Measurements from ENCODE around the gene COA1.
A peak's percentile ranks its signal among the peaks of the same experiment; 100 is the strongest.
"Not testable (repeated sequence)": the region's sequence is repeated elsewhere in the genome, so short reads cannot be mapped to it uniquely, and the experiment has no call there.

The COA1 gene

GRCh38 chr7:43687866-43688265, 41.5 kb downstream of the COA1 start:
- not testable (repeated sequence) for DNase-seq (ENCODE audit: low spot score)

DNA sequence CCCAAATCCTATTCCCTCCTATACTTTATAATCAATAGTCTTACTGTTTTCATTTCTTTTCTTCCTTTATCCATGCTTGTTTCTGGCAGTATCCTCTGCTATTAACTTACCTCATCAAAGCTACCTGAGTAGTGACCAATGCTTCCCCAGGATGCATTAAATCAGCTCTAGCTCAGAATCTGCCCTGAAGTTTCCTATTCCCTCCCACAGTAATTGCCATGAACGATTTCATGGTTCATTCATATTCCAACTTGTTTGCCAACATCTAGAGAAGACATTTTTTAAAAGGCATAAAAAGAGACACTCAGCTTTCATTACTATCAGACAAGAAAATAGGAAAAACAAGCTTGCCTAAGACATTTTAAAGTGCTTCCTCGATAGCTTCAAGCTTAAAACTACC, 42.3 kb downstream of the COA1 start:
- DNase-seq (ENCODE audit: low spot score), result no peak

DNA sequence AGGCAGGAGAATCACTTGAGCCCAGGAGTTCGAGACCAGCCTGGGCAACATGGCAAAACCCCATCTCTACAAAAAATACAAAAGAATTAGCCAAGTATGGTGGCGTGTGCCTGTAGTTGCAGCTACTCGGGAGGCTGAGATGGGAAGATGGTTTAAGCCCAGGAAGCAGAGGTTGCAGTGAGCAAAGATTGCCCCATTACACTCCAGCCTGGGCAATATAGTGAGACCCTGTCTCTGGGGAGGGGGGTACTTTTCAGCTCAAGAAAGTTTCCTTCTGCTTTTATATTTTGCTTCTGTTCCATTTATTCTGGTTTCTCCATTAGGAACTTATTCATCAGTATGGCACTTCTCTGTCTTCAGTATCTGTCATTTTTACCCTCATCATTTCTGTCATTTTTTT, 48.6 kb downstream of the COA1 start:
- no peak for DNase-seq (ENCODE audit: low spot score)

- no peak for DNase-seq (ENCODE audit: low spot score)
These were observed 49.9 kb downstream of the COA1 start for GRCh38 chr7:43679210-43680068.

DNA sequence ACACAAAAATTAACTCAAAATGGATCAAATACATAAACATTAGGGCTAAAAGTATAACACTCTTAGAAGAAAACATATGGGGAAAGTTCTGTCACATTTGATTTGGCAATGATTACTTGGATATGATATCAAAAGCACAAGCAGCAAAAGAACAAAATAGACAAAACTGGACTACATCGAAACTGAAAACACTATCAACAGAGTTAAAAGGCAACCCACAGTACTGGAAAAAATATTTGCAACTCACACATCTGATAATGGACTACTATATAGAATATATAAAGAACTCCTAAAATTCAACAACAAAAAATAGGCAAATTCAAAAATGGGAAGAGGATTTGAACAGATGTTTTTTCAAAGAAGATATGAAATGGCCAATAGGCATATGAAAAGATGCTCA, 51.0 kb downstream of the COA1 start:
- no peak for DNase-seq (ENCODE audit: low spot score)

DNA sequence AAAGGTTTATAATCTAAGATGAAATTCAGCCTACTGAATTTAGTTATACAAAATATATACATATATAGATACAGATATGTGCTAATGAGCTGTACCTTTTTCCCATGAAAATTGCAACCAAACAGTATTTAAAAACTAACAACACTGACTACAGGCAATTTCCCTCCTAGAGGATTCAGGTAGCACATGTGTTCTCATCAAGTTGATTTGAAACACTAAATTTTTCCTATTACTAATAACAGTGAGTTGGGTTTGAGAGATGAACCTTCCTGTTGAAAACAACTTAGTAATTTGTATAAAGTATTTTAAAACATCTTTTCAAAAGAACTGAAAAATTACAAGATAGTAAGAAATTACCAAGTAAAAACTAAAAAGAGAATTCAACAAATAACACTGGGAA, 51.5 kb downstream of the COA1 start:
- DNase-seq (ENCODE audit: low spot score), result no peak

DNA sequence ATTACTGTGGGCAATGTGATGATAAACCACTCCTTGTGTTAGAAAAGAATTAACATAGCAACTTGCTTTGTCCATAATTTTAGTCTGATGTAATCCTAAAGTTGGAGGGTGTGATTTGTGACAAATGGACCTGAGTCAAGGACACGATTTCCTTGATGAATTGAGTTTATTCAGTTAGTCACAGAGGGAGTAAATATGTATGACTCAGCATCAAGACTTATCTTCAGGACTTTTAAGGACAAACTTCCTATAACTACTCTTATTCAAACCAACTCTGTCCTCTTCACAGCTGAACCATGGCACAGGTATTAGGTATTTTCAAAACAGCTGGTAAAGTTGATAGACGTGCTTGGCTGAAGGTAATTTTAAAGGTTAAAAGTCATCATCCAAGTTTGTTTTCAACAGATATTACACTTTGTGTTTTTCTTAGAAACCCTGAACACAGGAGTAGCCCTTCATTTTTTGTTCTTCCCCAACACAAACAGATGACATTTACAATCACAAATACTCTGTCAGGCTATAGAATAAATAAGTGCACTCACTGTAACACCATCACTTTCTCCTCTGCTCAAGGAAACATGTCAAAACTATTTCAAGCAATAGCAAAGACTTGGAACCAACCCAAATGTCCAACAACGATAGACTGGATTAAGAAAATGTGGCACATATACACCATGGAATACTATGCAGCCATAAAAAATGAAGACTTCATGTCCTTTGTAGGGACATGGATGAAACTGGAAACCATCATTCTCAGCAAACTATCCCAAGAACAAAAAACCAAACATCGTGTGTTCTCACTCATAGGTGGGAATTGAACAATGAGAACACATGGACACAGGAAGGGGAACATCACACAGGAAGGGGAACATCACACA, 54.5 kb downstream of the COA1 start:
- peak; percentile 90 for DNase-seq (ENCODE audit: low spot score)

DNA sequence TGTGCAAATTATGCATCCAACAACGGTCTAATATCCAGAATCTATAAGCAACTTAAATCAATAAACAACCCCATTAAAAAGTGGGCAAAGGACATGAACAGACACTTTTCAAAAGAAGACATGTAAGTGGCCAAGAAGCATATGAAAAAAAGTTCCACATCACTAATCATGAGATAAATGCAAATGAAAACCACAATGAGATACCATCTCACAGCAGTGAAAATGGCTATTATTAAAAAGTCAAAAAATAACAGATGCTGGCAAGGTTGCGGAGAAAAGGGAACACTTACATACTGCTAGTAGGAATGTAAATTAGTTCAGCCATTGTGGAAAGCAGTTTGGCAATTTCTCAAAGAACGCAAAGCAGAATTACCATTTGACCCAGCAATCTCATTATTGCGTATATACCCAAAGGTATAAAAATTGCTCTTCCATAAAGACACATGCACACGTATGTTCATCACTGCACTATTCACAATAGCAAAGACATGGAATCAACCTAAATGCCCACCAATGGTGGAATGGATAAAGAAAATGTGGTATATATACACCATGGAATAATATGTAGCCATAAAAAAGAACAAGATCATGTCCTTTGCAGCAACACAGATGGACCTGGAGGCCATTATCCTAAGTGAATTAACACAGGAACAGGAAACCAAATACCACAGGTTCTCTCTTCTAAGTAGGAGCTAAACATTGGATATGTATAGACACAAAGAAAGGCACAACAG, 55.9 kb downstream of the COA1 start:
- DNase-seq (ENCODE audit: low spot score), result not testable (repeated sequence)

DNA sequence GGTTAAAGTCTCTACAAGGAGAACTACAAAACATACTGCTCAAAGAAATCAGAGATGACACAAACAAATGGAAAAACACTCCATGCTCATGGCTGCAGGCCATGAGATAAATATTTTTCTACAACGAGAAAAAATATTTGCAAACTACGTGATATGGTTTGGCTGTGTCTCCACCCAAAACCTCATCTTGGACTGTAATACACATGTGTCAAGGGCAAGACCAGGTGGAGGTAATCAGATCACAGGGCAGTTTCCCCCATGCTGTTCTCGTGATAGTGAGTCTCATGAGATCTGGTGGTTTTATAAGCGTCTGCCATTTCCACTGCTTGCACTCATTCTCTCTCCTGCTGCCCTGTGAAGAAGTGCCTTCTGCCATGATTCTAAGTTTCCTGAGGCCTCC, 57.8 kb downstream of the COA1 start:
- DNase-seq (ENCODE audit: low spot score), result no peak

GRCh38 chr7:43669286-43670081, 59.8 kb downstream of the COA1 start:
- no peak for DNase-seq (ENCODE audit: low spot score)

GRCh38 chr7:43668035-43668434, 61.3 kb downstream of the COA1 start:
- DNase-seq (ENCODE audit: low spot score), result no peak

DNA sequence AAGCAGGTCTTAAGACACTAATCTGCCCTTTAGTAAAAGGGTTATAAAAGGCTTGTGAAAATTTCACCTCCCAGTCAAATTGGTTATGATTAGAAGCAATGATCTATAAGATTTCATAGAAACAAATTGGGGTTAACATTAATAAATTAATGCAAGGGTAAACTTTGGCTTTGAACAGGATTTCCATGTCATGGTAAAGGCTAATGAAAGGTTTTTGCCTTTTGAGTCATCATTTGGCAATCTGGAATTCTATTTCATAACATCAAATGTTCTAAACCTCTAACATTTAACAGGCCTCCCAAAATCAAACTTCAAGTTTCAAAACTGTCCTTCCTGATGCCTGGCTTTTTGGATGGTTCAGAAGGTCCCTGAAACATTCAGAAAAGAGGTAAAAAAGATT, 62.4 kb downstream of the COA1 start:
- no peak for DNase-seq (ENCODE audit: low spot score)

- no peak for DNase-seq (ENCODE audit: low spot score)
These were observed 64.6 kb downstream of the COA1 start for GRCh38 chr7:43664681-43665080.

DNA sequence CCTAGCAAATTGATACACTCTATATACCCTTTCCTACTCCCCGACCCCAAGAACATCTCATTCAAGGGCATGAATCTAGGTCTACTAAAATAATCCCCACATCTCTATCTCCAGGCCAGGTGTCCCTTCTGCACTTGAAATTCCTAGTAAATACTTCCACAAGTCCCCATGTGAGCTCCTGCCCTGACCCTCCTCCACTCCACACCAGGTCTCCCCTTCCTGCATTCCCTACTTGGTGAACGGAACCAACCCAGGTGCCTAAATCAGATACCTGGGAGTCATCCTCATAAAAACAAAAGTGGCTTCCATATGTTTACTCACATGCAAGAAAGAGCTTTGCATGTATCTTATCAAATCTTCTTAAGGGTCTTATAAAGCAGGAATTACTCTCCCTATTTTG, 69.2 kb downstream of the COA1 start:
- no peak for DNase-seq (ENCODE audit: low spot score)

DNA sequence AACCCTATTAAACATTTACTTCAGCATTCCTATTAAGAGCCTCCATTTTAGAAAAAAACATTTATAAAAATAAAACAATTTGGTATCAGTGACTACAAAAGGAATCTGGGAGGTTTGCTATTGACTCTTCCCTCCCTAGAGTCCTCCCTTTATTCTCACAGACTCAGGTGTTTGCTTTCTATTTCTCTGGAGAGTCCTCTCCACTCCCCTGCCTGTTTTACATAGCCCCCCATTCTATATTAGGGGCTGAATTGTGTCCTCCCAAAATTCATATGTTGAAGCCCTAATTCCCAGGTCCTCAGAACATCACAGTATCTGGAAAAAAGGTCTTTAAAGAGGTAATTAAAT, 69.8 kb downstream of the COA1 start:
- no peak for DNase-seq (ENCODE audit: low spot score)

GRCh38 chr7:43658718-43659548, 70.4 kb downstream of the COA1 start:
- DNase-seq (ENCODE audit: low spot score), result peak; percentile 16

GRCh38 chr7:43656997-43657396, 72.3 kb downstream of the COA1 start:
- no peak for DNase-seq (ENCODE audit: low spot score)

- DNase-seq (ENCODE audit: low spot score), result no peak
These were observed 73.7 kb downstream of the COA1 start for GRCh38 chr7:43655584-43655983.

DNA sequence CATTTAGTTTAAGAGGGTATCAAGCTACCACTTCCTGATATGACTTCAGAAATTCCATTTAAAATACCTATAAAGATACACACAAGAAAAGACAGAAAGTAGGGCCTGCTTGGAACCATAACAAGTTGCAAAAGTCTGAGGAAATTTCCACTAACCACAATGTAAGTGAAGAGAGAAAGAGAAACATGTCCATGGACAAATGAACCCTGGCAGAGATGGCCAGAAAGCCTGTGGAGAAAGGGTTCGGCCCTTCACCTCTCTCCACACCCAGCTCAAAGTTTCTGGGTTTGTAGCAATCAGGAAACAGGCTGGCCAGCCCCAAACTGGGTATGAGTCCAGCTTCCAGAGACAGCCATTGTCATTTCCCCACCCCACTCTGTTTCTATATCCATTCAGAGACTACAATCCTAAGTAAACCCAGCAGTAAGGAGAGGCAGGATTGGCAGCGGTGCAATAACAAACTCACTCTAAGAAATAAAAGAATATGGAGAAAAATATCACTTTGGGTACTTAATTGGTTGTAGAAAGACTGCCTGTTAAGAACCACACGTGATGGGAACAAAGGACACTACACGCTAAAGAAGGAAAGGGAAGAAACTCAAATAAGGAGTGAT, 75.3 kb downstream of the COA1 start:
- DNase-seq (ENCODE audit: low spot score), result no peak

GRCh38 chr7:43653466-43653865, 75.9 kb downstream of the COA1 start:
- DNase-seq (ENCODE audit: low spot score), result no peak

Data from LoVo (cell line).